KMS-11 (cell line): Measurements from ENCODE around the gene MMP3.

Source experiments
- H2AFZ ChIP-seq: fragments of 200-600 bp; sonication (generic); 2 replicates; pipeline ENCODE4 v1.6.1; 2016; ENCODE audit warnings: antibody characterized with exemption, mixed run types, low read depth
- H3K27ac ChIP-seq: fragments of 200-600 bp; sonication (generic); 2 replicates; pipeline ENCODE4 v1.6.1; 2016; ENCODE audit warnings: mild to moderate bottlenecking, mixed run types
- H3K27me3 ChIP-seq: fragments of 200-600 bp; sonication (generic); 2 replicates; pipeline ENCODE4 v1.6.1; 2017; ENCODE audit warnings: mild to moderate bottlenecking, low read depth, mixed run types, moderate library complexity; ENCODE audit not compliant: insufficient read depth
- H3K36me3 ChIP-seq: fragments of 200-600 bp; sonication (generic); 2 replicates; pipeline ENCODE4 v1.6.1; 2017; ENCODE audit warnings: mild to moderate bottlenecking, mixed run types; ENCODE audit not compliant: insufficient read depth
- H3K4me1 ChIP-seq: fragments of 200-600 bp; sonication (generic); 2 replicates; pipeline ENCODE4 v1.6.1; 2016; ENCODE audit warnings: mild to moderate bottlenecking, low read depth, mixed run types; ENCODE audit not compliant: poor library complexity, severe bottlenecking
- H3K4me2 ChIP-seq: fragments of 200-600 bp; sonication (generic); 2 replicates; pipeline ENCODE4 v1.7.0; 2016; ENCODE audit warnings: mild to moderate bottlenecking, mixed run types
- H3K4me3 ChIP-seq: fragments of 200-600 bp; sonication (generic); IDR thresholded peaks from 2 replicates; pipeline ENCODE4 v1.6.1; 2017; ENCODE audit warnings: low read depth, low read length, mixed read lengths; ENCODE audit not compliant: insufficient read depth
- H3K79me2 ChIP-seq: fragments of 200-600 bp; sonication (generic); 2 replicates; pipeline ENCODE4 v1.6.1; 2016; ENCODE audit warnings: low read depth, mixed run types; ENCODE audit not compliant: insufficient read depth
- H3K9ac ChIP-seq: fragments of 200-600 bp; sonication (generic); 2 replicates; pipeline ENCODE4 v1.6.1; 2016; ENCODE audit warnings: mild to moderate bottlenecking, mixed run types
- H4K20me1 ChIP-seq: fragments of 200-600 bp; sonication (generic); 2 replicates; pipeline ENCODE4 v1.6.1; 2016; ENCODE audit warnings: mild to moderate bottlenecking, mixed run types; ENCODE audit not compliant: insufficient read depth
- TF ChIP-seq, protein P1 (sequence below): fragments of 200-600 bp; sonication (generic); conservative IDR thresholded peaks from 2 replicates; pipeline ENCODE4 v1.6.1; 2017; ENCODE audit warnings: low read depth, mild to moderate bottlenecking, antibody characterized with exemption, low read length, moderate library complexity, mixed read lengths

The MMP3 gene

DNA sequence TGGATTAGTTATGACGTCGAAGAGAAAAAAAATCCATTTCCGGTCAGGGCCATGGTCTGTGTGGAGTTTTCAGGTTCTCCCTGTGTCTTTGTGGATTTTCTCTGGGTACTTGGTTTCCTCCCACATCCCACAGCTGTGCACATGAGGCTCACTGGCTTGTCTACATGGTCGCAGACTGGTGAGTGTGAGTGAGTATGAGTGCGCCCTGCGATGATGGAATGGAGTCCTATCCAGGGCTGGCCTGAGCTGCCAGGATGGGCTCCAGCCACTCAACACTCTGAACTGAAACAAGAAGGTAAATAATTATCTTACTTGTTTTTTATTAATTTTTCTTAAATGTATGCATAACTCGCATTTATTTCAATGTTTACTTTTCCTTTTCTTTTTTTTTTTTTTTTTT, 10.8 kb downstream of the MMP3 start:
- Histone ChIP-seq H3K9ac (no peak overlapping the region), H4K20me1 (no peaks in the 10 kb centered on the region), H3K4me3 (no peak overlapping the region), H2AFZ (no peak overlapping the region), H3K27ac (no peak overlapping the region), H3K36me3 (no peaks in the 10 kb centered on the region), H3K79me2 (no peaks in the 10 kb centered on the region), H3K4me1 (no peaks in the 10 kb centered on the region), H3K4me2 (no peak overlapping the region), H3K27me3 (no peaks in the 10 kb centered on the region)
- TF ChIP-seq, protein P1, sequence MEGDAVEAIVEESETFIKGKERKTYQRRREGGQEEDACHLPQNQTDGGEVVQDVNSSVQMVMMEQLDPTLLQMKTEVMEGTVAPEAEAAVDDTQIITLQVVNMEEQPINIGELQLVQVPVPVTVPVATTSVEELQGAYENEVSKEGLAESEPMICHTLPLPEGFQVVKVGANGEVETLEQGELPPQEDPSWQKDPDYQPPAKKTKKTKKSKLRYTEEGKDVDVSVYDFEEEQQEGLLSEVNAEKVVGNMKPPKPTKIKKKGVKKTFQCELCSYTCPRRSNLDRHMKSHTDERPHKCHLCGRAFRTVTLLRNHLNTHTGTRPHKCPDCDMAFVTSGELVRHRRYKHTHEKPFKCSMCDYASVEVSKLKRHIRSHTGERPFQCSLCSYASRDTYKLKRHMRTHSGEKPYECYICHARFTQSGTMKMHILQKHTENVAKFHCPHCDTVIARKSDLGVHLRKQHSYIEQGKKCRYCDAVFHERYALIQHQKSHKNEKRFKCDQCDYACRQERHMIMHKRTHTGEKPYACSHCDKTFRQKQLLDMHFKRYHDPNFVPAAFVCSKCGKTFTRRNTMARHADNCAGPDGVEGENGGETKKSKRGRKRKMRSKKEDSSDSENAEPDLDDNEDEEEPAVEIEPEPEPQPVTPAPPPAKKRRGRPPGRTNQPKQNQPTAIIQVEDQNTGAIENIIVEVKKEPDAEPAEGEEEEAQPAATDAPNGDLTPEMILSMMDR: no peak

DNA sequence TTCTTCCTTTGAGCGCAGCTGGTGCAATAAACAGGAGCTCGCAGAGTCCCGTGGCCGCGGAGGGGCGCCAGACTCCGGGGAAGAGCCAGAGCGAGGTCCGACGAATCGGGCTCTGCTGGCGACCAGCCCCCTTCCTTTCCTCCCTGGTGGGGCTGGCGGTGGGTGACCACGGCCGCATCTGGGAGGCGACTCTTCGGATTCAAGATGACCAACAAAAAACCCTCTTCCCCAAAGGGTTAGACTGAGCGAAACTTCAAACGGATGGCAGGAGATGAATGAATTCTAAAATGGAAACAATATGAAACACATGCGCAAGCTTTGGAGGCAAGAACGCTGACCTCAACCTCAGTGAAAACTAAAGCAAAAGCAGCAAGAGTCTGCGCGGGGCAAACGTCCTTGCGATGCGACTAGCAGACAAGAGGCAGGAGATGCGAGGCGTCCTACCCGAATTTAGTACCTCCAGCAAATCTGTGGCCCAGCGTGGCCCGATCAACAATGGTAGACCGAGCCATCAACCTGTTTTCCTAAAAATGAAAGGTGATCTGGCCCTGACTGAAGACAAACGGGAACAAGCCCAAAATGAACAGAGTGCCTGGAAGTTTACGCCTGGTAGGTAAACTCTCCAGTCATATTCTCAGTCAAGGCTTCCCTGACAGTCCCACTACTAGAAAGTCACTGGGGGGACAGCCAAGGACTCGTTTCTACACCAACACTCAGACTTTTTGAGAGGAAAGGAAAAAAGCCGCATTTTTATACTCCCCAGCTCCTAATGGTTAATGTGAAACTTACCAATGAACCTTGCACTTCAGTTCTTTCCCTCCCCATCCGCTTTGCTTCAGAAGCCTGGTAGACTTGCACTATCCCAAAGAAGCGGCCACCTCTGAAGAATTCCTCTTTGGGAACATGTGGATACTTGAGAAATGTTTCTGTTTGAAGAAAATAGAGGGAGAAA, 11.6 kb downstream of the MMP3 start:
- Histone ChIP-seq H3K36me3 (no peaks in the 10 kb centered on the region), H3K4me3 (no peak overlapping the region), H3K27ac (no peak overlapping the region), H4K20me1 (no peaks in the 10 kb centered on the region), H3K9ac (no peak overlapping the region), H3K27me3 (no peaks in the 10 kb centered on the region), H3K4me1 (no peaks in the 10 kb centered on the region), H2AFZ (no peak overlapping the region), H3K4me2 (no peak overlapping the region), H3K79me2 (no peaks in the 10 kb centered on the region)
- TF ChIP-seq, protein P1: no peak

DNA sequence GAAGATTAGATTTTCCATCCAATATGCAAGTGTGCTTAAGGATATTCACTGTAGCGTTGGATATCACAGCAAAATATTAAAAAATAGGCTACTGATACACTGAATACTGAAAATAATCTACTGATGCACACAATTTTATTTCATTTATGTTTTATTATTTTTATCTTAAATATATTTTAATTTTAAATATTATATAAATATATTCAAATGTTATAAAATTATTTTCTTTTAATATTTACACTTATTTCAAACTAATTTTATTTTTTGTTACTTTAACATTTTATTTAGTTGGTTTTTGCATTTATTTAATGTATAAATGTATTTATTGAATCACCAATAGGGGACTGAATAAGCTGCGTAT, 12.3 kb downstream of the MMP3 start:
- no peaks in the 10 kb centered on the region for H3K79me2 ChIP-seq
- H4K20me1 ChIP-seq: no peaks in the 10 kb centered on the region
- no peak overlapping the region for H3K4me2 ChIP-seq
- TF ChIP-seq, protein P1: no peak
- H3K36me3 ChIP-seq: no peaks in the 10 kb centered on the region
- no peaks in the 10 kb centered on the region for H3K4me1 ChIP-seq
- H3K27ac ChIP-seq: no peak overlapping the region
- no peak overlapping the region for H3K9ac ChIP-seq
- no peak overlapping the region for H2AFZ ChIP-seq
- no peaks in the 10 kb centered on the region for H3K27me3 ChIP-seq
- no peak overlapping the region for H3K4me3 ChIP-seq

DNA sequence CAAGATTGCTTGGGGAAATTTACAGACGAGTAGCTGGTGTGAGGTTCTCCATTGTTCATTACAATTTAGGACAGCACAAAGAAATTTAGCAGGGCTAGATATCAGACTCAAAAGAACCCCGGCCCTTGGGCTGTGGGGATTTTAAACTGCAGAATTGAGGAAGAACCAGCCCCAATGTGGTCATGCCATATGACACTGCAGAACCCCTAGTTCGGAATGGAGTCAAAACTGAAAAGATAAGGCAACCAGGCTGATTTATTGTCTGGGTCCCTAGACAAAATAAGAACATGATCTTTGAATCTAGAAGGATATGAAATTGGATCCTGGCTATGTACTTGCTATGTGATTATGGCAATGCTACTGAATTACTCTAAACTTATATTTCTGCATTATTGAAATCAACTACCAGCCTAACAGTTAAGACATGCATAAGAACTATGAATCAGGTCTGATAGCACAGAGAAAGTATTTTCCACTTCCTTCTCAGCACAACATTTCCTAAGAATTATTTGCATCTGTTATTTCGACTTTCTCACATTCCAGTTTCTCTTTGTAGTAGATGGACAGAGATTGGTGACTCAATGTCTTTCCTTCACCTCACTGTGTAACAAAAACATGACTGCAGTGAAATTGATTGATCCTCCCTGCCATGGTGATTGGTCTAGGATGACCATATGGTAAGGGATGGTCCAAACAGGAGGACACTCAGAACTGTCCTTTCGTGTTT, 13.2 kb downstream of the MMP3 start:
- Histone ChIP-seq H3K27me3 (no peaks in the 10 kb centered on the region), H3K4me1 (no peaks in the 10 kb centered on the region), H3K36me3 (no peaks in the 10 kb centered on the region), H3K27ac (no peak overlapping the region), H2AFZ (no peak overlapping the region), H4K20me1 (no peaks in the 10 kb centered on the region), H3K4me3 (no peak overlapping the region), H3K4me2 (no peak overlapping the region), H3K9ac (no peak overlapping the region), H3K79me2 (no peaks in the 10 kb centered on the region)
- TF ChIP-seq, protein P1: no peak
